HG02973 (cell line): ENCODE results near the gene SMYD3.

Experiments
- ATAC-seq: cut with Tn5 transposase; IDR thresholded peaks from one replicate; pipeline ENCODE4 v1.9.1; 2021; ENCODE audit warnings: moderate library complexity; ENCODE audit not compliant: unreplicated experiment

The SMYD3 gene

GRCh38 chr1:245710961-245711903 is 795.8 kb downstream of the SMYD3 start:
- no peak for ATAC-seq

- ATAC-seq: no peak
These were observed 799.1 kb downstream of the SMYD3 start for GRCh38 chr1:245707941-245708340.

- no peak for ATAC-seq
These were observed 802.3 kb downstream of the SMYD3 start for GRCh38 chr1:245704765-245705164.

- ATAC-seq: no peak
These were observed 802.7 kb downstream of the SMYD3 start for GRCh38 chr1:245704341-245704740.

GRCh38 chr1:245702346-245702745 is 804.7 kb downstream of the SMYD3 start:
- no peak for ATAC-seq

- ATAC-seq: no peak
These were observed 805.4 kb downstream of the SMYD3 start for GRCh38 chr1:245701631-245702030.

GRCh38 chr1:245700631-245701030 is 806.4 kb downstream of the SMYD3 start:
- ATAC-seq: no peak
